Stimulated activated CD4-positive, alpha-beta T cell treated with anti-CD3 and anti-CD28 coated beads, TNF-alpha, amount 100 ng/mL, for 1 hour (primary cell): Measurements from ENCODE around the gene ANKS1B.

Experiments
- DNase-seq, 3 donors: peaks; one replicate each; pipeline ENCODE4 v3.0.0-alpha.2; 2020; ENCODE audit warnings: low read depth in 3 of 3, low spot score in 1 of 3

ANKS1B gene

DNA sequence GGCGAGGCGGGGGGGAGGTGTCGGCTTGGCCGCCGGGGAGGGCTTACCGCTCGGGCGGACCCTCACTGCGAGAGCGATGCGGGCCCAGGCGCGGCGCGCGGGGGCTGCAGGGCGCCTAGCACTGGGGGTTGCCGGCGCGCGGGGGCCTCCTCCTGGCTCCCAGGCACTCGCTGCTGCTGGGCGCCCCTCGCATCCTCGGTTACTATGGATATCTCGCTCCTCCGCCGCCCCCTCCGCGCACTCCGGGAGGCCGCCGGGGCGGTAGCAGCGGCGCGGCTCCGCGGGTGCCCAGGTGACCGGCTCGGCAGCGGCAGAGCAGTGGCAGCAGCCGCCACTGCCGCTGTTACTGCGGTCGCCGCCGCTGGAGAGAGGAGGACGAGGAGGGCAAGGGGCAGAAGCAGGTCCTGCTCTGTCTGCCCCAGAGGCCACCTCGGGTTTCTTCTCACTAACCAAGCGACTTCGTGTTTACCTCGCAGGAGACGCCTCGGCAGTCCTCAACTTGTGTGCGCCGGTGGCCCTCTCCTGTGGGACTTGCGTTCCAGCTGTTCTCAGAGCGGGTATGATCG is 1089.6 kb downstream of the ANKS1B start:
- DNase-seq = no peak

DNA sequence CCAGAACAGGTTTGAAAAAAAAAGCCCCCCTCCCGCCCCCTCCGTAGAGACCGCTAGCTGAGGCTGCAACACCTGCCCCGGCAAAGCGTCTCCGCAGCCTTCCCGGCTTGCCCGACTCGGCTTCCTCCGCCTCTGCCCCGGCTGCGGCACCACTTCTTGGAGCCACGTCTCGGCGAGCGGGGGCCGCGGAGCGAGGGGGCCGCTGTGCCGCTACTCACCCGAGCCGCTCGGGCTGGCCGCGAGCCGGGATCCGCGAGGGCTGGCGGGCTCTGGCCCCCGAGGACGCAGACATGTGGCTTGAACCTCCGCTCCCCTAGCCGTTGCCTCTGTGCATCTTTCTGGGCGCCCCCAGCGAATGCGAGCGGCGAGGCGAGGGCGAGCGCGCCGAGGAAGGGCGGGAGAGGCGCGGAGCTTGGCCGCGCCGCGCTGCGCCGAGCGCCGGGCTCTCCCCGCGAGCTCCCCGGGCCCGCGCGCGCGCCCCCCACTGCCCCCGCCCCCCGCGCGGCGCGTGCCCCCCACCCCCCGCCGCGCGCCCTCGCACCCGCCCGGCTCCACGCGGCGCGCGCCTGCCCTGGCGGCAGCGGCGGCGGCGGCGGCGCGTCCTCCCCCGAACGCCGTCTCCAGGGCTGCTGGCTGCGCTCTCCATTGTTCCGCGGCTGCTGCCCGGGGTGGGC is 1090.2 kb downstream of the ANKS1B start:
- DNase-seq = no peak

DNA sequence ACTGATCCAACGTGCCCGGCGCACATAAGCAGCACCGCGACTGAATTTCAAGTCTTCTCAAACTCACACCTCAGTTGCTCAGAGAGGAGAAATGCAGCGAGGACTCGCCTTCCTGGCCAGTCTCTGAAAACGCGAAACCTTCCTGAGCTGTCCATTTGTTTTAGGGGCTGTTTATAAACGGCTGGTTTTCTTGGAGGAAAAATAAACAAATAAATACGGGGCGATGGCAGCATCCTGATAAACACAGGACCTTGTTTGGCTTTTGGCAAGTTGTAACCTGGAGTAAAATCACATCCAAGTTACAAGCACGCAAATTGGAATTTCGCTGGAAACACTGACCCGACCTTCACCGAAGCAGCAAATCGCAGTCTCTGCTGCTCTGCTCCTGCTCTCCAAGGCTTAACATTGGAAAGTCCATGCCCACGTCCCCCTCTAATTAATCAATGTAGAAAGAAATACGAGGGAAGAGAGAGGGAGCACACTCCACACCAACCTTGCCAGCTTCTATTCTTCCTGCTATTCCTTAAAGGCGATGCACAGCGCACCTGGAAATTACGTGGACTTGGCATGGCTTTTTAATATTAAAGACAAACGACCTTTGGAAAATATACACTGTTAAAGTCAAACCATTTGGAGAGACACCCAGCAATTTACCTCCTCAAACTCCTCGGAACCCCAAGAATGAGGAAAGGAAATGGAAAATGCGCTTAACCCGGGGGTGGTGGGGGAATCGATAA is 1090.9 kb downstream of the ANKS1B start:
- DNase-seq = no peak

DNA sequence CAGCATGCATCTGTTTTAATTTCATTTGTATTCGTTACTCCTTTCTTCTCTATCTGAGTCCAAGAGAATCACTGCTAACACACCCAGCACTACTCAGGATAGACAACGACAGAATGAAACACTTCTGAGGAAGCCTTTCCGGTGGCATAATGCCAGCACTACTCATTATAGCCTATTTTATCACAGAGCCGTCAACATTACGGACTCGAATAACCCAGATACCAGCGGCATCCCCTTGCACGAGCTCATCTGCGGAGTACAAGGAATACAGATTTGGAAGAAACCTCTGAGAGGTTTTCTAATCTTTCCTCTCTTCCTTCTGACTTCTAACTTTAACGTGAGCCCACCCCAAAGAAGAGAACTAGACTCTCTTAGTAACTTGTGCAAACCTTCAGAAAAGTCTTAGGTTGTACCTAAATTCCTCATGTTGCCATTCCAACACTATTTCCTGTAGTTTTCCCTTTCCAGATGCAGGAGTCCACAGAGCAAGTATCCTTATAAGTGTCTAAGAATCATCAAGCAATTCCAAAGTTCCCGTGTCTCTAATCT is 1091.5 kb downstream of the ANKS1B start:
- no peak for DNase-seq

DNA sequence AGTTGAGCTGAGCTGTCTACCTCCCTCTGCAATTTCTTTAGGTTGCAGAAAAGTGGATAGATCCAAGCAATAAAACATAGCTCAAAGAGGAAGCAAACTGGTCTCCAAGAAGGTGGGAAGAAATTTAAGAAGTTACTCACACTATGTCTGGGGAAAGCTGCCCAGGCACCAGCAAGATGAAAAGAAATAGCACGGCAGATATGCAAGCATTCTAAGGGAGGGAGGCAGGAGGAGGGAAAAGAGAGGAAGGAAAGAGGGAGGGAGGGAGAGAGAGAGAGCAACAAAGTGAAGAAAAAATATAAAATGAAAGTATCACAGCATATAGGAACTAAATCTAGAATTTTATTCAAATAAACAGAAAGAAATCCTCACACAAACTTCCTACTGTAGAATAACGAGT is 1099.0 kb downstream of the ANKS1B start:
- no peak for DNase-seq

DNA sequence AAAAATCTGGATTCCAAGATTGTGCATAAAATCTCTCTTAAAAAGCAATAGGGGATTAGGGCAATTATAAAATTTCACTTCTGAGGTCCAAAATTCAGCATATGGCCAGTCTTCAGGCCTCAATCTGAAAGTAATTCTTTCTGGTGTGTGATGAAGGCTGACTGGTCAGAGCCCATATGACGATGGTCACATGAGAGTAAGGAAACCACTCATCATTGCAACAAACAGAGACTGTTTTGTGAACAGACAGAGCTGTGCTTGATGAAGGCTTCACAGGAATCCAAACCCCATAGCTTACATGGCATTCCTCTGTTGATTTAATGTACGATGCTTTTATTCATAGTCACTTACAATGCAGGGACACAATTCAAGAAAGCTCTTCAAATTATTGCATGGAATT is 1101.5 kb downstream of the ANKS1B start:
- no peak for DNase-seq

DNA sequence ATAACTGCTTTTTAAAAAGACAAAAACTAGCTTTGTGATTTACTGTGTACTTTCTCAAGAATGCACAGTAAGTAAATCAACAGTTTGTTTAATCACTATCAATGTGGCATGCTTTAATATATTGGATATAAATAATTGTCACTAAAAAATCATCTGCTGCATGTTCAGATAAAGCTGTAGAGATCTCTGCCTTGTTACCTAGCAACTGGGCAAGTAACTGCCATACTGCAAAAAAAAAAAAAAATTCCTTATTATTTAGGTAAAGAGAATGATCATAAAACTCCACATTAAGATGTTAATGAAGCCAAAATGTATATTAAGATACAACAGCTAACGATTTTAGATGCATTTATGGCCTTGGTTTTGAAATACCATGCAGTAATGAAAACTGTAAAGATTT is 1102.2 kb downstream of the ANKS1B start:
- no peak for DNase-seq

DNA sequence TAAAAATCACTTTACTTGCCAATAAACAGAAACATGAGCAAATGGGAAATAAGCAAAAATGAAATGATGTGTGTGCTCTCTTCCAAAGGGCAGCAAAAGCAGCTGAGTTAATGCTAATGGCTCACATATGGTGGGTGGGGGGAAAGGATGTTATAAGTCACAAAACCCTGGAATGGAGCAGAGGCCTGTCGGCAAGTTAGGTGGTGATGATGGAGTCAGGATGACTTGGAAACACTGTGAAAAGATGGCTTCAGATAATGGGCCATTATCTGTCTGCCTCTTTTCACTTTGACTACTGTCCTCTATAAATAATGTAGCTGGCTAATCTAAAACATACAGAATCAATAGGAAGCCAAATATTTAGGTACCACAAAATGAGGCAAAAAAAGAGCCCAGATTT is 1111.0 kb downstream of the ANKS1B start:
- no peak for DNase-seq

DNA sequence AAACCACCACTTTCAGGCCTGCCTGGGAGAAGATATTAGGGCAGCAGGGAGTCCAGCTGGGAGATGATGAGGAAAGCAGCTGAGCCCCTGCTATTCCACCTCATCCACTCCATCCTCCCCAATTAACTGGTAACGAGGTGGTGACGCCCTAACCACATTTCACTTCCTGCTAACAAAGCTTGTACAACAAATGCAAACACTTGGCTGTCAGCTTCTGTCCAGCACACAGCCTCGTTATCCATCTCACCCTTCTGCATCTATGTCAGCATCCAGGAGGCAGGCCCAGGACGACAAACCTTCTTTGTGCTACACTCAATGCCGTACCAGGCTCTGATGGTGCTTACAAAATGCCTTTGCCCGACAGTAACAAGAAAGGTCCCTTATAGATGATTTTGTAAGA is 1114.2 kb downstream of the ANKS1B start:
- DNase-seq = no peak

DNA sequence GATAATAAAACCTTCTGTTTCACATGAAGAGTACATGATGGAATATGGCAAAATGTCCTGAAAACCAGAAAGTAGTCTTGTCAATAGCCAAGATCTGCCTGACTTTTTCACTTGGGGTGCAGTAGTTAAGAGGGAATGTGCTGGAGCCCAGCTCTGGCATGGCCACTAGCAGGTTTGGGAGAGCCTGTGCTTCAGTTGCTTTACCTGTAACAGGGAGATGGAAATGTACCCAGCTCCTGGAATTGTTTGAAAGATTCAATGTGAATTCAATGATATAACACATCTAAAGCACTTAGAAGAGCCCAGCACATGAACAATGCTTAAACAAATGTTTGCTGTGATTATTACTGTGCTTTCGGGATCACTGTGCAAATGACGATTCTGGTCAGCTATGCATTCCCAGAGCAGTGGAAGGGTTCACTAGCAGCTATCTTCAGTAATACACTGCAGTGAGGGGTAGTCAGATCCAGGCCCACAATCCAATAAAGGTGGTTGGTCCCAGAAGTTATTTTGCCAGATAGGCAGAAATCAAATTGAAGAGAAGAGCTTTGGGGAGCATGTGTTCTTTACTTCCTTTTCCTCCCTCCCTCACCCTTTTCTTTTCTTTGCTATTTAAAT is 1114.7 kb downstream of the ANKS1B start:
- DNase-seq = no peak

DNA sequence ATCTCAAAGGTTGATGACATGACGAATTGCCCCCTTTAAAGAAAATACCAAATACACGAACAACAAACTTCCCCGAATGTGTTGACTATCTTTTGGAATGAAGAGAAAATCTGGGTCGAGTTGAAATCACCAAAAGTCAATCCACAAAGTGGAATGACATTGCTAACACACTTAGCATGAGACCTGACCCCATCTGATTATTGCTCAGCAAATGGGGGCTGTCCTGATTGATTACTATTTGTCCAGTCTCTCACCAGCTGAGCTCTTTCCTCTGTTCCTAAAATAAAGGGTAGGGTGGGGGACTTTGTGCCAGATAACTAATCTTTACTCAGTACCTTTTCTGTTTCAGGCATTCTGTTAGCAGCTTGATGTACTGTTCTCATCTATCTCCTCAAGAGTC is 1116.2 kb downstream of the ANKS1B start:
- DNase-seq = no peak

DNA sequence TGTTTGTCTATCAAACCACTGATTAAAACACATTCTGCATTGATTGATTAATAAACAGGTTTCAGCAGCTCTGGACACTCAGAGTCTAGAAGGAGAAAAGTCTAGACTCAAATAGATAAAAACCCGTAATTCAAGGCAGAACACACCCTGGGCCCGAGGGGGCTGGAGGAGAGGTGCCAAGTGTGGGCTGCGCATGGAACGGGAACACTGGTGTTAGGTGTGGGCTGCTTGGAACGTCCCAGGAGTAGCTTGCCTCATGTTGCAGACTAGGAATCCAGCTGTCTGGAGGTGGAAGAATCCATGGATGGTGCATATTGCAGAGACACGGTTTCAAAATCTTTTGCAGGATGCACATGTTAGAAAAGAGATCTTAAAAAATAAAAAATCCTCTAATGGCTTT is 1116.7 kb downstream of the ANKS1B start:
- DNase-seq = no peak

DNA sequence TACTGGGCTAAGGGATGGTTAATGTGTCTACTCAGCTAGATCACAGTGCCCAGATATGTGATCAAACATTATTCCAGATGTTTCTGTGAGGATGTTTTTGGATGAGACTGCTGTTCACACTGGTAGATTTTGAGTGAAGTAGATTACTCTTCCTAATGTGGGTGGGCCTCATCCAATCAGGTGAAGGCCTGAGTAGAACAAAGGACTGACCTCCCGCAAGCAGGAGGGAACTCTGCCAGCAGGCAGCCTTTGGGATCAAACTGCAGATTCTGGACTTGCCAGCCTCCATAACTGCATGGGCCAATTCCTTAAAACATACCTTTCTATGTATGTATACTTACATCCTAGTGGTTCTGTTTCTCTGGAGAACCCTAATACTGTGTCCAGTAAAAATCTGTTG is 1120.4 kb downstream of the ANKS1B start:
- no peak for DNase-seq

DNA sequence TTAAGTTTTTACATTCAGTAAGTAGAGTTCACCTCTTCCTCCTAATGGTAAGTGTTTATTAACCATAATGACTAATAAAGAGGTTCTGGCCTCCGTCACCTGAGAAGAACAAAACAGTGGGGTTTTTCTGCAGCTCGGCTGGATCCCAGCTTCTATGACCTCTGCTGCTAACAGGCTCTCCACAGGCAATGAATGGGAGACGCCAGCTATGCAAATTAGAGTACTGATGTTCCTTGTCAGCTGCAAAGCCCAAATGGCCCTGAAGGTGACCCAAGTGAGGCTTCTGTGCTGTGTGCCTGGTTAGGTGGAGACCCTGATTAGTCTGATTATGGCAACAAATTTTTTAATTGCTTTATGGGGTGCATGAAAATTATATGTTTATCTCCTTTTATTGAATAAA is 1121.6 kb downstream of the ANKS1B start:
- DNase-seq = no peak

DNA sequence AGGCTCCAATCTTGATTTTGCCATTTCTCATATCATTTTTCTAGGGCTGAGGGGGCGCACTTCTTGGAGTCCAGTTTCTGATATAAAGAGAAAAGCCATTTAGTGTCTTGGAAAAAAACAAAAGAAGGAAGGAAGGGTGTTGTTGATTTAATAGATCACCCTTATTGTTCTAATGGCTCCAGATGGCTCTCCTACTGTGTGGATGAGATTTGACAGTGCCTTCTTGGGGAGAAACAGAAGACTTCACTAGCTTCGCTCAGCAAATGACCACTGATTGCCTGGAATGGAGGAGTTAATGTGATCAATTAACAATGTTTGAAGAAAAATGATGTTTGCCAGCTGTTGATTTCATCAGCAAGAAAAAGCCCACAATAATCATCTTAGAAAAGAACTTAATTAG is 1123.5 kb downstream of the ANKS1B start:
- no peak for DNase-seq

DNA sequence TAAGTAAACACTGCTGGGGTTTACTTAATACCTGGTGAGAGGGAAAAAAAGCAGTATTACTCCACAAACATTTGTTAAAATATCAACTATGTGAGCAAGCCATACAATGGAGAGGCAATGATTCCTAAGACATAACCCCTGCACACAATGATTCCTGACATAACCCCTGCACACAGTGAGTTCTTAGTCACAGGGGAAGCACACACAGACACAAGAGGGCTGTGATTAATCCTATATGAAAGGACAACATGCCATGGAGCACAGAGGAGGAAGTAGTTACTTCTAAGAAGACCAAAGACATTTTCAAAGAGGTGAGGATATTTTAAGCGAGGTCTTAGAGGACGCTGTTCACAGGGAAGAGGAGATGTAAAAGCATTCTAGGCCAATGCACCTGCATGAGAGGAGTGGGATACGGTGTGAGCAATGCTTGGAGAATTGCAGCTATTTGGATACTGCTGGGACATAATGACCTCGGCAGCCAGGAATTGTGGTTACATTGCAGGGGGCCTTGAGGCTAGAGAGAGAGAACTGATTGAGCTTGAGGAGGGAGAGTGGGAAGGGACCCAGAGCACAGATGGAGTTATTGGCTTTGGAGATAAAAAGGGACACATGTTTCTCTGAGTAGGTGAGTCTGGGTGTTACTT is 1127.7 kb downstream of the ANKS1B start:
- no peak for DNase-seq

DNA sequence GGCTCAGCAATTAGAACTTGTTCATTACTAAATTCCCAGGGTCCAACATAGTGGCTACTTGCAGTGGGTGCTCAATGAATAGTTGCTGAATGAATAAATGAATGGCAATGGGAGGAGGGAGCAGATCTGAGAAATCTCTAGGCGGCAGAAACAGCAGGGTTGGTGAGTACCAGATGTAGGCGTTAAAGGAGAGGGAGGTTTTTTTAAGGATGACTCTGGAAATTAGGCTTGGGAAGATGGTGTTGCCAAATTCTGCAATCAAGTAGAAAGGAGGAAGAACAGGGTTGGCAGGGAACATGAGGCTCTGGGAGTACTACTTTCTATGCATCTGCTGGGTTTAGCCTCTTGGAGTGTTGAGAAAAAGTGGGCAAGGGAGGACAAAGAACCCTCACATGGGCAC is 1132.6 kb downstream of the ANKS1B start:
- DNase-seq = no peak

DNA sequence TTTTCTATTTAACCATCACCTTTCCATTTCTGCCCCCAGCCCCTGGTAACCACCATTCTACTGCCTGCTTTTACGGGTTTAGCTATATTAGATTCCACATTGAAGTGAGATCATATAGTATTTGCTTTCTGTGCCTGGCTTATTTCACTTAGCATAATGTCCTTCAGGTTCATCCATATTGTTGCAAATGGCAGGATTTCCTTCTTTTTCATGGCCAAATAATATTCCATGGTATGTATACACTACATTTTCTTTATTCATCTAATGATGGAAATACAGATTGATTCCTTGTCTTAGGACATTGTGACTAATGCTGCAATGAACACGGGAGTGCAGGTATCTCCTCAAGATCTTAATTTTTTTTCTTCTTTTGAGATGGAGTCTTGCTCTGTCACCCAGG is 1137.5 kb downstream of the ANKS1B start:
- DNase-seq = no peak

DNA sequence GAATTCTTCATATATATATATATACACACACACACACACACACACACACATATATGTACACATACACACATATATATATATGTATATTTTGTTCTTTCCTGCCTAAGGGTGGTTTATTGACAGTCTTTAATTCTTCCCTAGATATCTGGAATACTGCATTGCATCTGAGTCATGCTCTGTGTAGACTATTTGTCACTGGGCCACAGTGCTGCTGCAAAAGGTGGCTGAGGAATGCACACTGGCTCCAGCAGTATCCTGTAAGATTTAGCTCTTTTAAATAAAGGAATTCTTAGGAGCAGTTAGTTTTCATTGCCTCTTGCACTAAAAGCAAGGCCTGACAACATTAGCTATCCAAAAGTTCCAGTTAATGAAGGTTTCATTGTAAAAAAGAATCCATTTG is 1138.8 kb downstream of the ANKS1B start:
- no peak for DNase-seq

DNA sequence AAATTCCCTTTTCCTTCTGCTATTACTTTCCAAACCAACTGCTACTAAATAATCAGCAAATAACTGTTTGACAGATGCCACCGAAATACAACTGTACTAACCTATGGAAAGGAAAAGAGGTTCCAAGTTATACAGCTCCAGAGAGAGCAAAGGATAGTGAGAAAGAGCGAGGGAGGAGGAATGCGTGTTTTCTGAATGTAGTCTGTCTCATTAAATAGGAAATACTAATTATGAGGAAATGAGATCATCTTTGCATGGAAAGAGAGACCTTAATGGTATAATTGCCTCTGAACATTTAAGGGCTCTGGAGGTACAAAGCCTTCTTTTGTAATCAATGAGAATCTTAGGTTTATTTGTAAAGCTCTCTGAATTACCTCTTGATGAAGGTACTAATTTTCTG is 1144.4 kb downstream of the ANKS1B start:
- no peak for DNase-seq

DNA sequence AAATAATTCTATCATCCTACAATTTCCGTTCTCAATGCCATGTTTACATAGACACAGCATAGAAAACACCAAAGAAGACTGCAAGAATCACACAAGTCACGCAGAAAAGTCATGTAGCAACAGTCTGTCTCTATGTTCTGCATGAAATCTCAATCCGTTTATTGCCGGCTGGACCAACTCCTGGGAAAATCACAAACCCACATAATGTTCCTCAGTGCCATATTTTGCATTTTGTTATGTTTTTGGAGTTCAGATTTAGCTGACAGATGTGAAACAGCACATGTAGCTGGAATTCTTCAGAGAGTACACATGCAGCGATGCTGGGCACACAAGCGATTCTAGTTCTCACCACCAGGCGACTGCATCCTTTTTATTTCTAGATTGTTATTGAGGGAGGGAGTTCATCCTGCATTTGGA is 1146.5 kb downstream of the ANKS1B start:
- DNase-seq = no peak
